WERI-Rb-1 (cell line): ENCODE data around the gene GATA2.
A peak's percentile ranks its signal among the peaks of the same experiment; 100 is the strongest.

Experiments
- DNase-seq: peaks from one replicate; pipeline ENCODE4 v3.0.0-alpha.2; 2020
- H3K27ac ChIP-seq: fragments of 250-450 bp; sonication (Bioruptor Pico); 2 replicates; pipeline ENCODE4 v1.5.1; 2020; ENCODE audit warnings: mild to moderate bottlenecking, moderate library complexity
- H3K27me3 ChIP-seq: fragments of 250-450 bp; sonication (Bioruptor Pico); 2 replicates; pipeline ENCODE4 v1.5.1; 2021; ENCODE audit warnings: mild to moderate bottlenecking, low read depth, moderate library complexity; ENCODE audit not compliant: insufficient read depth, severe bottlenecking
- H3K36me3 ChIP-seq: fragments of 250-450 bp; sonication (Bioruptor Pico); 2 replicates; pipeline ENCODE4 v1.5.1; 2020; ENCODE audit warnings: mild to moderate bottlenecking, moderate library complexity
- H3K4me3 ChIP-seq: 2 replicates; pipeline ENCODE4 v1.5.1; 2011; ENCODE audit warnings: low read depth, mild to moderate bottlenecking, control low read depth, low read length
- H3K9me3 ChIP-seq: fragments of 250-450 bp; sonication (Bioruptor Pico); 2 replicates; pipeline ENCODE4 v1.5.1; 2021; ENCODE audit warnings: mild to moderate bottlenecking, moderate library complexity; ENCODE audit not compliant: severe bottlenecking
- CTCF ChIP-seq: IDR thresholded peaks from 2 replicates; pipeline ENCODE4 v1.5.1; 2011; ENCODE audit warnings: low read depth, mild to moderate bottlenecking, control low read depth, inconsistent platforms, low read length

The GATA2 gene

GRCh38 chr3:128464188-128464587, 28.8 kb downstream of the GATA2 start:
- peak; percentile 75 for DNase-seq
- no peaks in the 10 kb centered on the region for H3K9me3 ChIP-seq
- no peak overlapping the region for H3K27ac ChIP-seq
- no peaks in the 10 kb centered on the region for H3K36me3 ChIP-seq
- H3K27me3 ChIP-seq, result peaks cover 39% of the 10 kb centered on the region
- H3K4me3 ChIP-seq, result no peak overlapping the region
- TF ChIP-seq CTCF, result peak; percentile 62

- Histone ChIP-seq H3K4me3 (no peak overlapping the region), H3K36me3 (no peaks in the 10 kb centered on the region), H3K9me3 (no peaks in the 10 kb centered on the region), H3K27me3 (peaks cover 39% of the 10 kb centered on the region), H3K27ac (no peak overlapping the region)
- DNase-seq, result no peak
- no peak for TF ChIP-seq CTCF
Measured at GRCh38 chr3:128463771-128464170, 29.2 kb downstream of the GATA2 start.

GRCh38 chr3:128463354-128463753, 29.6 kb downstream of the GATA2 start:
- peaks cover 36% of the 10 kb centered on the region for H3K27me3 ChIP-seq
- H3K36me3 ChIP-seq, result no peaks in the 10 kb centered on the region
- no peak overlapping the region for H3K27ac ChIP-seq
- no peak for DNase-seq
- no peaks in the 10 kb centered on the region for H3K9me3 ChIP-seq
- H3K4me3 ChIP-seq, result no peak overlapping the region
- TF ChIP-seq CTCF, result no peak

GRCh38 chr3:128462931-128463330, 30.1 kb downstream of the GATA2 start:
- Histone ChIP-seq H3K27ac (no peak overlapping the region), H3K9me3 (no peaks in the 10 kb centered on the region), H3K4me3 (no peak overlapping the region), H3K27me3 (peaks cover 32% of the 10 kb centered on the region), H3K36me3 (no peaks in the 10 kb centered on the region)
- no peak for TF ChIP-seq CTCF
- no peak for DNase-seq

- Histone ChIP-seq H3K36me3 (no peaks in the 10 kb centered on the region), H3K27me3 (peaks cover 29% of the 10 kb centered on the region), H3K27ac (no peak overlapping the region), H3K4me3 (no peak overlapping the region), H3K9me3 (no peaks in the 10 kb centered on the region)
- no peak for TF ChIP-seq CTCF
- DNase-seq, result no peak
Measured at GRCh38 chr3:128462341-128462910, 30.6 kb downstream of the GATA2 start.

- no peaks in the 10 kb centered on the region for H3K36me3 ChIP-seq
- no peaks in the 10 kb centered on the region for H3K9me3 ChIP-seq
- H3K27ac ChIP-seq, result no peak overlapping the region
- no peak overlapping the region for H3K4me3 ChIP-seq
- H3K27me3 ChIP-seq, result peaks cover 24% of the 10 kb centered on the region
- peak; percentile 24; the same call in 1 of the 2 replicates for TF ChIP-seq CTCF
- DNase-seq, result no peak
Measured at GRCh38 chr3:128461731-128462130, 31.3 kb downstream of the GATA2 start.
